ENCODE results near the gene DCLRE1C.
"Not testable (repeated sequence)": the region's sequence is repeated elsewhere in the genome, so short reads cannot be mapped to it uniquely, and the experiment has no call there.

GRCh38 chr10:14907591-14907990 lies 46.3 kb downstream of the DCLRE1C start:
- TF ChIP-seq CTCF (IDR thresholded peaks at IDR 0.05; ENCODE audit: low read depth, low read length, missing input control); RAD21 (IDR thresholded peaks at IDR 0.05); REST (IDR thresholded peaks at IDR 0.05); TAF1 (conservative IDR thresholded peaks at IDR 0.05); SP1 (IDR thresholded peaks at IDR 0.05); EGR1 (IDR thresholded peaks at IDR 0.05; ENCODE audit: low read depth in 2 of 2); GABPA (IDR thresholded peaks at IDR 0.05 in 1 of 2, conservative IDR thresholded peaks at IDR 0.05 in 1 of 2); JUND (IDR thresholded peaks at IDR 0.05); NR2F2 (IDR thresholded peaks at IDR 0.05); HNF4G (IDR thresholded peaks at IDR 0.05); MAX (IDR thresholded peaks at IDR 0.05); YY1 (IDR thresholded peaks at IDR 0.05); ZBTB33 (IDR thresholded peaks at IDR 0.05); ATF3 (IDR thresholded peaks at IDR 0.05): not testable (repeated sequence)
